ENCODE results near the gene GNB3. TPM values are rescaled to one million over a fixed set of nuclear protein-coding genes. Genes with fewer than 3 reads are reported as not detected.

Gene GNB3
- polyA plus RNA-seq, 1 experiment, result 5.3 TPM

DNA sequence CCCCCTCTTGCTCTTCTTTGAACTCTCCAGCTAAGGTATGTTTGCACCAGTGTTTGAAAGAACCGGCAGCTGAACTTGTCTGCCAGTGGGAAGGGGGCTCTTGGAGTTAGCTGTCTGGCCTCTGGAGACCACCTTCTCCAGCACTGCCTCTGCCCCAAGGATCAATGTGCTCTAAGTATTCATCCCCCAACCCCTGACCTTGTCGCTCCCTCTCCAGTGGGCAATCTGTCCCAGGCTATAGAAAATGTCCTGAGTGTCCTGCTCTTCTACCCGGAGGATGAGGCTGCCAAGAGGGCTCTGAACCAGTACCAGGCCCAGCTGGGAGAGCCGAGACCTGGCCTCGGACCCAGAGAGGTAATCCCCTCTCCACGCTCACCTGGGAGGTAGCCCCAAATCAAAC, 9.7 kb upstream of the GNB3 start:
- no peak for TF ChIP-seq CTCF (IDR thresholded peaks at IDR 0.05; ENCODE audit: insufficient read depth, low read depth, low read length)
- DNase-seq (ENCODE audit: low read depth), result no peak
- CTCF ChIA-PET, result interaction anchor here (0.9 to 12.9 kb wide), 4 partner anchors 10 to 94 kb away, joined by 3 to 92 read pairs (median 4); partner anchors contain the start of genes GPR162 and MLF2

GRCh38 chr12:6831450-6831995, 9.2 kb upstream of the GNB3 start:
- H3K27me3 ChIP-seq (ENCODE audit: control insufficient read depth, insufficient read depth, low read length), result no peaks in the 10 kb centered on the region
- TF ChIP-seq CTCF (IDR thresholded peaks at IDR 0.05; ENCODE audit: insufficient read depth, low read depth, low read length), result no peak
- no peak for DNase-seq (ENCODE audit: low read depth)
- no peak overlapping the region for H3K4me3 ChIP-seq (ENCODE audit: low read depth, low read length)
- ChIA-PET CTCF (interaction anchor here (1.0 to 12.9 kb wide), 5 partner anchors 10 to 78 kb away, joined by 3 to 111 read pairs (median 5); partner anchors contain the start of genes CDCA3, GPR162, MLF2 and USP5), POLR2A (interaction anchor here (0.5 kb wide), 1 partner anchor 8 kb away, joined by 3 read pairs; no protein-coding TSS in a partner anchor)
- H3K36me3 ChIP-seq (ENCODE audit: control insufficient read depth, insufficient read depth, low read length), result peaks cover 25% of the 10 kb centered on the region

More for the DNA sequence above, 9.7 kb upstream of the GNB3 start:
- H3K36me3 ChIP-seq (ENCODE audit: control insufficient read depth, insufficient read depth, low read length), result peaks cover 22% of the 10 kb centered on the region
- POLR2A ChIA-PET, result interaction anchor here (0.9 kb wide), 1 partner anchor 21 kb away, joined by 4 read pairs; the partner anchor contains the start of gene USP5
- no peaks in the 10 kb centered on the region for H3K27me3 ChIP-seq (ENCODE audit: control insufficient read depth, insufficient read depth, low read length)
- H3K4me3 ChIP-seq (ENCODE audit: low read depth, low read length), result no peak overlapping the region

DNA sequence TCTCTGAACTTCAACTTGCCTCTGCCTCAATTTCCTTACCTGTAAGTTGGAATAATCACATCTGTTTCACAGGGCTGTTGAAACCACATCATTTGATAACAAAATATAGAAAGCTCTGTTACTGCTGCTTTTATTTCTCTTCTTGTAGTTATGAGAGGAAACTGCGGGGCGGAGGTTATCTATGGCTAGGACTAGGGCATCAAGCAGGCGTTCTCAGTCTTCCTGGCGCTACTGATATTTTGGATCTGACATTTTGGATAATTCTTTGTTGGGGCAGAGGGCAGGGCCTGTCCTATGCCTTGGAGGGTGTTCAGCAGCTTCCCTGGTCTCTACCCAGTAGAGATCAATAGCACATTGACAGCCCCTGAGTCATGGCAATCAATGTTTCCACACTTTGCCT, 8.6 kb upstream of the GNB3 start:
- no peak for TF ChIP-seq CTCF (IDR thresholded peaks at IDR 0.05; ENCODE audit: insufficient read depth, low read depth, low read length)
- CTCF ChIA-PET, result interaction anchor here (1.2 to 12.9 kb wide), 6 partner anchors 11 to 79 kb away, joined by 3 to 111 read pairs (median 18); partner anchors contain the start of genes CDCA3, GPR162, MLF2 and SPSB2
- Histone ChIP-seq H3K4me3 (ENCODE audit: low read depth, low read length) (no peak overlapping the region), H3K27me3 (ENCODE audit: control insufficient read depth, insufficient read depth, low read length) (no peaks in the 10 kb centered on the region), H3K36me3 (ENCODE audit: control insufficient read depth, insufficient read depth, low read length) (peaks cover 30% of the 10 kb centered on the region)
- POLR2A ChIA-PET, result interaction anchor here (0.5 kb wide), 1 partner anchor 8 kb away, joined by 3 read pairs; no protein-coding TSS in a partner anchor
- no peak for DNase-seq (ENCODE audit: low read depth)

GRCh38 chr12:6833189-6833890, 7.4 kb upstream of the GNB3 start:
- ChIA-PET CTCF (interaction anchor here (0.9 to 9.8 kb wide), 8 partner anchors 9 to 236 kb away, joined by 3 to 111 read pairs (median 4); partner anchors contain the start of genes CDCA3, MLF2, SPSB2 and USP5), POLR2A (interaction anchor here (0.7 kb wide), 1 partner anchor 40 kb away, joined by 3 read pairs; no protein-coding TSS in a partner anchor)
- Histone ChIP-seq H3K27me3 (ENCODE audit: control insufficient read depth, insufficient read depth, low read length) (no peaks in the 10 kb centered on the region), H3K36me3 (ENCODE audit: control insufficient read depth, insufficient read depth, low read length) (peaks cover 38% of the 10 kb centered on the region), H3K4me3 (ENCODE audit: low read depth, low read length) (no peak overlapping the region)
- no peak for DNase-seq (ENCODE audit: low read depth)
- no peak for TF ChIP-seq CTCF (IDR thresholded peaks at IDR 0.05; ENCODE audit: insufficient read depth, low read depth, low read length)

DNA sequence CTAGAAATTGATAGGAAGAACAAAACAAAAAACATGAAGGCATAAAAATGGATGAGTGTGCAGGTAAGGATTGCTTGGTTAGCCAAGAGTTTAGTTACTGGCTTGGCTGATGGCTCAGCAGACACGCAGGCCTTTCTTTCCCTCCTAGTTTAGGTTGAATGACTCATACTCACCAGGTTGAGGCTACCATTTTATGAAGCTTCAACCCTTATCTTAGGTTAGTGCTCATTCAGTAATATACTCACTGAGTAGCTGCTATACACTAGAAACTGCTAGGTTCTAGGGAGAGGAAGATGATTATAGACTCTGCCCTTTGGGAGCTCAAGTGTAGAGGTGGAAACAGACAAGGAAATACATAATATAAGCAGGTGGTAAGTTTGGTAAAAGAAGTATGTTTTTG, 6.5 kb upstream of the GNB3 start:
- no peak for DNase-seq (ENCODE audit: low read depth)
- CTCF ChIA-PET, result interaction anchor here (1.0 to 9.8 kb wide), 7 partner anchors 8 to 237 kb away, joined by 3 to 111 read pairs (median 3); partner anchors contain the start of genes CDCA3, MLF2 and USP5

More for the DNA sequence above, 6.5 kb upstream of the GNB3 start:
- H3K4me3 ChIP-seq (ENCODE audit: low read depth, low read length), result no peak overlapping the region
- peaks cover 43% of the 10 kb centered on the region for H3K36me3 ChIP-seq (ENCODE audit: control insufficient read depth, insufficient read depth, low read length)
- H3K27me3 ChIP-seq (ENCODE audit: control insufficient read depth, insufficient read depth, low read length), result no peaks in the 10 kb centered on the region
- POLR2A ChIA-PET, result no interaction called here
- TF ChIP-seq CTCF (IDR thresholded peaks at IDR 0.05; ENCODE audit: insufficient read depth, low read depth, low read length), result no peak
